Measurements from ENCODE around the gene SIAH3.
A peak's percentile ranks its signal among the peaks of the same experiment; 100 is the strongest.

Gene SIAH3

DNA sequence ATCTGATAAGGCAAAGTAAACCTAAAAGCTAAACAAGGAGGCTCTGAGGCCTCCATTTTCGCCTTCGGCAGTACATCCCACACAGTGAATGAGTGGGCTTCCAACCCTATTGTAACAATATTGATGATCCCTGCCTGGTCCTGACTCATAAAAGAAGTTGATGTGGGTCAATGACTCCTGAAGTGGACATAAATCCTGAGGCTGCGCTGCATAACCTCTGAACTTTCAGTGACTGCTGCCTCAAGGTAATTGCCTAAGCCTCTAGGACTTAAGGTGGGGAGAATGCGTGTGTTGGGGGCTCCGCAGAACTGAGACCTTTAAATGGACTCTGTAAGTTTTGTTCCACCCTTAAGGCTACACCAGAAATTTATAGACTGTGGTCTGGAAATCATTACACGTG is 42.6 kb downstream of the SIAH3 start:
- in situ Hi-C loops (cut with HindIII; ENCODE audit: low pct_unique_long_range_greater_than_20kb, low sequenced_read_pairs), result no loop called here
- no peak for DNase-seq (ENCODE audit: low read depth in 1 of 2, low spot score in 1 of 2)

DNA sequence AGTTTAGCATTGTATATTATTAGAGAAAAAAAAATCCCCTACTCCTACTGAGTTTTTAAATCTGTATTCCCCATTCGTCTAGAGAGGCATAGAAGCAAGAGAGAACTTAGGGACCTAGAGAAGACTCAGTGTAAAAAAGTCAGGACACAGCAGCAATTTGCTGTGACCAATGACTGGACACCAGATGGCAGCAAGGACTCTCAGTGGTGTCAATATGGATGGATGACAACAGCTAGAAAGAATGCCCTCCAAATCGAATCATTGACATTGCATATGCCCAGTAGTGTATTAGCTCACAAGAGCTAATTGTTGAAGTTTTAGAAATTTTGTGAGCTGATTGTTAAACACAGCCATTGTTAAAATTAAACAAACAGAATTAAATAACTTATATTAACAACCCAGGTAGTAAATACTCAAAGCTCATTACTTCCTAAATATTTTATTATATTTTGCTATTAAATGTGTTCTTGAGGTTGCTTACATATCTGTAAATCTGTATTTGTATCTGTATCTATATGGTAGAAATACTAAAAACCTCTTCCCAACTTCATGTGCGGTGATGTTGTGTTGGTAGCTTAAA is 43.9 kb downstream of the SIAH3 start:
- in situ Hi-C loops (cut with HindIII; ENCODE audit: low pct_unique_long_range_greater_than_20kb, low sequenced_read_pairs), result no loop called here
- peak; percentile 50 to 76 for DNase-seq (ENCODE audit: low read depth in 1 of 2, low spot score in 1 of 2)
- TF ChIP-seq JUND (IDR thresholded peaks at IDR 0.05; ENCODE audit: low read depth), result 0 out of 2 replicates have a peak, but pooled peaks have one; percentile 19

More for the DNA sequence above, 42.6 kb downstream of the SIAH3 start:
- no peak for TF ChIP-seq JUND (IDR thresholded peaks at IDR 0.05; ENCODE audit: low read depth)

DNA sequence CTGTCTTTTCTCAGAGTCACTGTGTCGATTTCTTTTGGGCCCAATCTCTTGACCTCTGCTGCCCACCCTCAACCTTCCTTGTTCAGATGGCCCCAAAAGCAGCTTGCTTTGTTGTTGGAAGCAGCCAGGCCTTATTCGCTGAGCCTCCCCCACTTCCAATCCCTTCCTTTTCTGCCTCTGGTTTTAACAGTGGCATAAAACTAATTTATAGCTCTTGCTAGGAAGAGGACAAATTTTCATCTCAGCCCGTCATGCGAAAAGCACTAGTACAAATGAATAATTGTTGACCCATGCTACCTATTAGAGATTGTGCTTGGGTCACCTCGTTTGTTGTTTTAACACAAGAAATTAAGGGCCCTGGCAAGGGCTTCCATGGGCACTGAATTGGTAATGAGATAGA is 51.1 kb downstream of the SIAH3 start:
- DNase-seq (ENCODE audit: low read depth in 1 of 2, low spot score in 1 of 2), result no peak
- no peak for TF ChIP-seq JUND (IDR thresholded peaks at IDR 0.05; ENCODE audit: low read depth)
- in situ Hi-C loops (cut with HindIII; ENCODE audit: low pct_unique_long_range_greater_than_20kb, low sequenced_read_pairs), result no loop called here

DNA sequence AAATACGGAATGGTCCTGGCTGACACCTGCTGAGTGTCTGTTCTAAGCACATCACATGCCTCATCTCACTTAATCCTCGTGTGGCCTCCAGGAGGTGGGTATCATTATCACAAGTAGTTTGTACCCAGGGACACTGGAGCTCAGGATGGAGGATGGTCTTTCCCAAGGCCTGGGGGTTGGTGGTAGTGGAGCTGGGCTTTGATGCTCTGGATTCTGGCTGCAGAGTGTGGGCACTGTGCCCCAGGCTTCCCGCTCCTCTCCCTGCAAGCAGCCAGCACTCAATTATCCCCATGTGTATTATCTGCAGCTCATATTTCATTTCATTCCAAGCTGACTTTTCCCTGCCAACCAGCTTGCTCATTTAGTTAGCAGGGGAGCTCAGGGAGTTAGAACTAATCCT is 52.1 kb downstream of the SIAH3 start:
- in situ Hi-C loops (cut with HindIII; ENCODE audit: low pct_unique_long_range_greater_than_20kb, low sequenced_read_pairs), result no loop called here
- TF ChIP-seq JUND (IDR thresholded peaks at IDR 0.05; ENCODE audit: low read depth), result no peak
- no peak for DNase-seq (ENCODE audit: low read depth in 1 of 2, low spot score in 1 of 2)

DNA sequence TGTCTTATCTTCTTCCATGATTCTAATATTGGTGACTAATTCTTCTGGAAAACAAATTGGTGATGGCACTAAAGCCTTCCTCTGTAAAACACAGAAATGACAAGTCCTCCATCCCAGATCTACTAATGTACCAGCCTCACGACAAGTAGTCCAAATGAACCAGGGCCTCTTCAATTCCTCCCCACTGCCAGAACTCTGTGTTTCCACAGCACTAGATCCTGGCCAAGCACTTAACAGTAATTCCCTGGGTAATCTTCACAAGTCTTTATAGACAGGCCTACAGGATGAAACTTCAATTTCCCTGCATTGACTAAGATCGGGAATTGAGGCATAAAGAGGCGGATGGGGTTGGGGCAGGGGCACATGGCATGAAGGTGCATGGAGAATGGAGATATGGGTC is 52.7 kb downstream of the SIAH3 start:
- in situ Hi-C loops (cut with HindIII; ENCODE audit: low pct_unique_long_range_greater_than_20kb, low sequenced_read_pairs), result no loop called here

DNA sequence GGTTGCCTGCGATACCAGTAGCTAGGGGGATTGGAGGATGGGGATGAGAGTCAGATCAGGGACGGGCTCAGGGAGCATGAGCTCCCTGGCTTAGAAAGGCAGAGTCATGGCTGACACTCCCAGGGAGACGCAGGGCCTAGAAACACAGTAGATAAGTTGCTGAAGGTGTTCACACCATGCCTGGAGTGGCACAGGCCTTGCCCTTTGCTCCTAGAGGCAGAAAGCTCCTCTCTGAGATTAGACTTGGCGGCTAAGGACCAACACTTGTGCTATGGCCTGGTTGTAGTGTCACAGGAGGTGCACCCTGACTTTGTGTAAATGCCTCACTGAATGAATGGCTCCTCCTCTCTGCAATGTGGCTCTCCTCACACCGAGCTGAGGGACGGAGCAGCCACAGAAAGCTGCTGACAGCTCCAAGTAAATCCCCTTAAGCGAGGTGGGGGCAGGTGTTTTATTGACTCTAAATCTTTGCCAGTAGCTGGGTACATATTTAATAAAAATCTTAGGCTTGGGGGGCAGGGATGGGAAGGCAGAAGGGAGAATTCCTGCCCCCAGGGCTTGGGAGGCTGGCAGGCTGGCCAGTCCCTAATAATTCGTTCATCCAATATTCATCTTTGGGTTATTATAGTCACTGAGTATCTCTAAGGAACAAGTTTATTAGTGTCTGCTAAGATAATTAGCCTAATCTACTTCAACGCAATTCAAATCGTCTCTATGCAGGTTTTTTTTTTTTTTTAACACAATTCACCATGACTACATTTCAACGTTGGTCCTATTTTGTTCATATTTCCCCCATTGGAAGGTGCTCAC is 54.9 kb downstream of the SIAH3 start:
- no peak for TF ChIP-seq JUND (IDR thresholded peaks at IDR 0.05; ENCODE audit: low read depth)
- no peak for DNase-seq (ENCODE audit: low read depth in 1 of 2, low spot score in 1 of 2)
- in situ Hi-C loops (cut with HindIII; ENCODE audit: low pct_unique_long_range_greater_than_20kb, low sequenced_read_pairs), result no loop called here

More for the DNA sequence above, 52.7 kb downstream of the SIAH3 start:
- TF ChIP-seq JUND (IDR thresholded peaks at IDR 0.05; ENCODE audit: low read depth), result no peak
- DNase-seq (ENCODE audit: low read depth in 1 of 2, low spot score in 1 of 2), result no peak

DNA sequence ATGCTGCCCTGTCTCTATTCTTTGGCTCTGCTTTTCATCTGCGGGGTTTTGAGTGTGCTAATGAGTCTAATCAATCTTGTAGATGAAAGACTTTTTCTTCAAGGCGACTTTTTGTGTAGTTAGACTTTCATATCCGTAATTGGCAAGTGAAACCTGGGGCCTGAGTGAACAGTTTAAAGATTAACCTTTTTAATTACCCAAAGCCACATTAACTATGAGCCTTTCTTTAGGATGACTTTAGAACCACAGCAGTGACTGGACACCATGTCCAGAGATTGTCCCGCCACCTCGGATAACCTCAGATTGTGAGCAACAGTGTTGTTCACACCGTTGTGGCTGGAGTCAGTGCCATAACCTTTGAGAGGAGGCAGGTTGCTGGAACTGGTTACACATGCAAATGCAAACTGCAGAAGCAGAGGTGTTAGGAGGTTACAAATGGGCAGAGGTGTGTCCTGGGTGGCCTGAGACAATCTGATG is 58.7 kb downstream of the SIAH3 start:
- no peak for DNase-seq (ENCODE audit: low read depth in 1 of 2, low spot score in 1 of 2)
- in situ Hi-C loops (cut with HindIII; ENCODE audit: low pct_unique_long_range_greater_than_20kb, low sequenced_read_pairs), result no loop called here

DNA sequence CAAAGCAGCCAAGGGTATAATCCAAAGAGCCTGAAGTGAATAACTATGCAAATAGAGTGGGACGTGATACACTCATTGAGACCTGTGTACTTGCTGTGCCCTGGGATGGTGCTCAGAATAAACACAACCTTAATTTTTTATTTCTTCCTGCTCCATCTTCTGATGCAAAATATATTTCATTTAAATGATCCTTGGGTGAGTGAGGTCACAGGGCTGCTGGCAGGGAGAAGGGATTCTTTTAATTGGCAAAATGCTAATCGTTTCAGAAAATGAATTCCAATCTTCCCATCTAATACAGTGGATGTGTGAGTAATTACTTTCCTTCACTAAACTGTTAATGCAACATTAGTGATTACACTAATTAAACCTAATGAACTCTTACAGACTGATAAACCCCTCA is 63.5 kb downstream of the SIAH3 start:
- in situ Hi-C loops (cut with HindIII; ENCODE audit: low pct_unique_long_range_greater_than_20kb, low sequenced_read_pairs), result no loop called here
- no peak for DNase-seq (ENCODE audit: low read depth in 1 of 2, low spot score in 1 of 2)
- TF ChIP-seq JUND (IDR thresholded peaks at IDR 0.05; ENCODE audit: low read depth), result no peak

More for the DNA sequence above, 58.7 kb downstream of the SIAH3 start:
- TF ChIP-seq JUND (IDR thresholded peaks at IDR 0.05; ENCODE audit: low read depth), result no peak

DNA sequence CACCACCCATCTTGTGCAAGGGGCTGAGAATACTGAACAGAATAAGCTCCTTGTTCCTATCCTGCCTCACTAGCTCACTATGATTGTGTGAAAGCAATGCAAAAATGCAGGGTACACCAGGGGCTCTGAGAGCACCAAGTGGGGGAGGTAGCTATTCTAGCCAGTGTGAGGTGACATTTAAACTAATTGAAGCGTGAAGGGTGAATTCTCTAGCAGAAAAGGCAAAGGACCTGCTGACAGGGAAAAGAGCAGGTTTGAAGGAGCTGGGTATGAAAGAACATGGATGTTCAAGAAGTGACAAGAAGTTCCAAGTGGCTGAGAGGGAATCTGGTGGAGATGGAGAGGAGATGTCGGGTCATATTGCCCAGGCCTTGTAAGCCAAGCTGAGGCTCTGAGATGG is 64.2 kb downstream of the SIAH3 start:
- no peak for DNase-seq (ENCODE audit: low read depth in 1 of 2, low spot score in 1 of 2)
- in situ Hi-C loops (cut with HindIII; ENCODE audit: low pct_unique_long_range_greater_than_20kb, low sequenced_read_pairs), result no loop called here
- no peak for TF ChIP-seq JUND (IDR thresholded peaks at IDR 0.05; ENCODE audit: low read depth)

DNA sequence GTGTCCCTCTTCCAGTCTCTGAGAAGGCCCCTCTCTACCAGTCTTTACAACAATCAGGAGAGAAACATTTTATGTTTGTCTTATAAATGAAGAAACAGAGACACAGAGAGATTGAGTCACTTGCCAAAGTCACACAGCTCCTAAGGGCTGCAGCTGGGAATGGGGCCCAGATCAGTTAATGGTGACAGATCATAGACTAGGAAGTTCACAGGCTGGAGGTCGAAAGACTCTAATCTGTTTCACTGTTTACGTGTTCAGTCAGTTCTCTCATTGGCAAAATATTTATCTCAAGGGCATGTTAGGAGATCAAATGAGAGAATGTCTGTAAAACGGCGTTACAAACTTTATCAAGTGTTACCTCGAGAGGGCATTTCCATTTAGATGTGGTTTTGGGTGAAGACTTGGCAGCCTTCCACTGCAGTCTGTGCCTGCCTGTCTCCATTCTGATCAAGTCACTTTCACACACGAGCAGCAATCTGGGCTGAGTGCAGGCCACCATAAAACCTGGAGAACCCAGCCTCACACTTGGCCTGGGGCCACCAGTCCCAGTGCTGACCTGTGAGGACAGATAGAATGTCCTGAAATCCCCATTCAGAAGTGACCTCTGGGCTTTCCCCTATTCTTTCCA is 65.1 kb downstream of the SIAH3 start:
- no peak for TF ChIP-seq JUND (IDR thresholded peaks at IDR 0.05; ENCODE audit: low read depth)
- in situ Hi-C loops (cut with HindIII; ENCODE audit: low pct_unique_long_range_greater_than_20kb, low sequenced_read_pairs), result no loop called here
- no peak for DNase-seq (ENCODE audit: low read depth in 1 of 2, low spot score in 1 of 2)

DNA sequence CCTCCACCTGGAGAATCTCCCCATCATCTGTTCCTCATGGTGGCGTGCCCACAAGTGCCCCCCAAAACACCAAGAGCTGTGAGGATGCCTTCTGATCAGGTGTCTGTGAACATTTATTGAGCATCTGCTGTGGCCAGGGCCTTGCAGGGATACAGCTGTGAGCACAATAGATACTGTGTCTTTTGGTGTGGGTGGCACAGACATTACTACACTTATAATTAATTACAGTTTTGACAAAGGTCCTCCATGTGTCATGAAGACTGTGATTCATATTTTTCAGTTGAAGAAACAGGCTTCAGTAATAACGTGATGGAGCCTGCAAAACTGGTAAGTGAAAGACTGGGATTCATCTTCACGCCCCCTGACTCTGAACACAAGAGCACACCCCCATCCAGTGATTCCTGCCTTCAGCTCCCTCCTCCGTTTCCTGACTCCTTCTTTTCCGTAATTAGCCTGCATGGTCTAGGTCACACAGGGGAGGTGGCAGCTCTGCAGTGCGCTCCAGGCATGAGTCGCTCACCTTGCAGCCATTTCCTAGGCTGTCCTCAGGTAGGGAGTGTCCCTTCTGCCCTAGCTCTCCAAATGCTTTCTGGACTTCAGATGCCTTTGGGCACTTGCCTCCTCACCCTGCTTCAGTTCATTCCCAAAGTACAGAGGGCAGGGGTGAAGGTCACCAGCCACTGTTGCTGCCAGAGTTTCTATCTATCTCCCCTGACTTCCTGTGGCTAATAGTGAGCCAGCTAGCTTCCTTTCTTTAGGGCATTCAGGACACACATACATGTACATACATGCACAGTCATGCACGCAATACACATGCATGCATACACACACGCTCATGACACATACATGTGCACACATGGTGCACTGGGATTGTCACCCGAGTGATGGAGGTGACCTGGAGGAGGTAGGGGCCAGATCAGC is 66.5 kb downstream of the SIAH3 start:
- in situ Hi-C loops (cut with HindIII; ENCODE audit: low pct_unique_long_range_greater_than_20kb, low sequenced_read_pairs), result no loop called here
- no peak for DNase-seq (ENCODE audit: low read depth in 1 of 2, low spot score in 1 of 2)
- no peak for TF ChIP-seq JUND (IDR thresholded peaks at IDR 0.05; ENCODE audit: low read depth)

DNA sequence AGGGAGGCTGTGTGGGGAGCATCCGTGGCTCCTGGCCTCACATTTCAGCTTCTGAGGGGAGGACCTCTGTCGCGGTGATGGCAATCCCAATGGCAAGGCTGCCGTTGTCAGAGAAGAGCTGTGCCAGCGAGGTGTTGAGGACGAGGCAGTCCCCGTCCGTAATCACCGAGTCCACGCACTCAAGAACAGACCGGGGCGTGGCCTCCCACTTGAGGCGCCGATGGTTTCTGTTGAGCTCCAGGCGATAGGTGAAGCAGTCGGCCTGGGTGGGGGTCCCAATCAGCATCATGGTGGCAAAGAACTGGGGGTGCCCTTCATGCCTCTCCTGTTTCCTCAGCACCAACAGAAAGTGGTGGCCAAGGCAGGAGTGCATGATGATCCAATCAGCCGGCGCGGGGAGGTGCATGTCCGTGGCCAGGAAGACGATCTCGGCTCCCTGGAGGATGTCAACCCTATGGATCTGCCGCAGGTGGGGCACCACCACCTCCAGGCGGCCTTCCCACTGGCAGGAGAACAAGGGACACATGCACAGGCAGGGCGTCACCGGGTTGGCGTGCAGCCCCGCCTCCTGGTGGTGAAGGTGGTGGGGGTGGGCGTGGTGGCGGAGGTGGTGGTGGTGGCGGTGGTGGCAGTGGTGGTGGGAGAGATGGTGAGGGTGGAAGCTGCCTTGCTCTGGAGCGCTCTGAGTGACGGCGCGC is 68.1 kb downstream of the SIAH3 start:
- no peak for TF ChIP-seq JUND (IDR thresholded peaks at IDR 0.05; ENCODE audit: low read depth)
- in situ Hi-C loops (cut with HindIII; ENCODE audit: low pct_unique_long_range_greater_than_20kb, low sequenced_read_pairs), result no loop called here
- DNase-seq (ENCODE audit: low read depth in 1 of 2, low spot score in 1 of 2), result no peak

Measured in T47D (cell line).